ENCODE measurements around the gene TRAPPC5.

Gene TRAPPC5

GRCh38 chr19:7685546-7686445 lies 5.2 kb downstream of the TRAPPC5 start:
- Histone ChIP-seq H3K27me3 (ENCODE audit: control insufficient read depth in 1 of 2, insufficient read depth in 2 of 2, low read length in 2 of 2) (no peaks in the 10 kb centered on the region), H3K36me3 (ENCODE audit: control insufficient read depth in 1 of 2, insufficient read depth in 2 of 2, low read length in 2 of 2) (peaks cover 0 to 12% of the 10 kb centered on the region in 2 donors), H3K9me3 (ENCODE audit: control insufficient read depth in 1 of 2, low read length in 2 of 2) (no peaks in the 10 kb centered on the region), H3K9ac (ENCODE audit: low read depth in 1 of 2, low read length in 2 of 2) (no peak overlapping the region), H3K27ac (ENCODE audit: low read depth, low read length) (no peak overlapping the region), H3K4me3 (ENCODE audit: low read depth in 1 of 2, low read length in 2 of 2) (no peak overlapping the region), H3K4me1 (ENCODE audit: control insufficient read depth in 1 of 2, insufficient read depth in 2 of 2, low read length in 2 of 2) (peaks cover 0 to 9% of the 10 kb centered on the region in 2 donors)

- Histone ChIP-seq H3K36me3 (ENCODE audit: control insufficient read depth in 1 of 2, insufficient read depth in 2 of 2, low read length in 2 of 2) (peaks cover 0 to 12% of the 10 kb centered on the region in 2 donors), H3K9ac (ENCODE audit: low read depth in 1 of 2, low read length in 2 of 2) (no peak overlapping the region), H3K27me3 (ENCODE audit: control insufficient read depth in 1 of 2, insufficient read depth in 2 of 2, low read length in 2 of 2) (no peaks in the 10 kb centered on the region), H3K9me3 (ENCODE audit: control insufficient read depth in 1 of 2, low read length in 2 of 2) (no peaks in the 10 kb centered on the region), H3K4me3 (ENCODE audit: low read depth in 1 of 2, low read length in 2 of 2) (no peak overlapping the region), H3K4me1 (ENCODE audit: control insufficient read depth in 1 of 2, insufficient read depth in 2 of 2, low read length in 2 of 2) (no peaks in the 10 kb centered on the region), H3K27ac (ENCODE audit: low read depth, low read length) (no peak overlapping the region)
Measured at GRCh38 chr19:7687177-7687576, 6.5 kb downstream of the TRAPPC5 start.

GRCh38 chr19:7689165-7689564 lies 8.5 kb downstream of the TRAPPC5 start:
- Histone ChIP-seq H3K4me1 (ENCODE audit: control insufficient read depth in 1 of 2, insufficient read depth in 2 of 2, low read length in 2 of 2) (no peaks in the 10 kb centered on the region), H3K9ac (ENCODE audit: low read depth in 1 of 2, low read length in 2 of 2) (no peak overlapping the region), H3K9me3 (ENCODE audit: control insufficient read depth in 1 of 2, low read length in 2 of 2) (no peaks in the 10 kb centered on the region), H3K4me3 (ENCODE audit: low read depth in 1 of 2, low read length in 2 of 2) (no peak overlapping the region), H3K27ac (ENCODE audit: low read depth, low read length) (no peak overlapping the region), H3K36me3 (ENCODE audit: control insufficient read depth in 1 of 2, insufficient read depth in 2 of 2, low read length in 2 of 2) (no peaks in the 10 kb centered on the region), H3K27me3 (ENCODE audit: control insufficient read depth in 1 of 2, insufficient read depth in 2 of 2, low read length in 2 of 2) (no peaks in the 10 kb centered on the region)

GRCh38 chr19:7690779-7691258 lies 10.2 kb downstream of the TRAPPC5 start:
- Histone ChIP-seq H3K27ac (ENCODE audit: low read depth, low read length) (no peak overlapping the region), H3K4me1 (ENCODE audit: control insufficient read depth in 1 of 2, insufficient read depth in 2 of 2, low read length in 2 of 2) (no peaks in the 10 kb centered on the region), H3K36me3 (ENCODE audit: control insufficient read depth in 1 of 2, insufficient read depth in 2 of 2, low read length in 2 of 2) (no peaks in the 10 kb centered on the region), H3K9ac (ENCODE audit: low read depth in 1 of 2, low read length in 2 of 2) (no peak overlapping the region), H3K4me3 (ENCODE audit: low read depth in 1 of 2, low read length in 2 of 2) (no peak overlapping the region), H3K27me3 (ENCODE audit: control insufficient read depth in 1 of 2, insufficient read depth in 2 of 2, low read length in 2 of 2) (no peaks in the 10 kb centered on the region), H3K9me3 (ENCODE audit: control insufficient read depth in 1 of 2, low read length in 2 of 2) (no peaks in the 10 kb centered on the region)

- Histone ChIP-seq H3K9me3 (ENCODE audit: control insufficient read depth in 1 of 2, low read length in 2 of 2) (no peaks in the 10 kb centered on the region), H3K9ac (ENCODE audit: low read depth in 1 of 2, low read length in 2 of 2) (no peak overlapping the region), H3K4me1 (ENCODE audit: control insufficient read depth in 1 of 2, insufficient read depth in 2 of 2, low read length in 2 of 2) (no peaks in the 10 kb centered on the region), H3K36me3 (ENCODE audit: control insufficient read depth in 1 of 2, insufficient read depth in 2 of 2, low read length in 2 of 2) (no peaks in the 10 kb centered on the region), H3K27ac (ENCODE audit: low read depth, low read length) (no peak overlapping the region), H3K4me3 (ENCODE audit: low read depth in 1 of 2, low read length in 2 of 2) (no peak overlapping the region), H3K27me3 (ENCODE audit: control insufficient read depth in 1 of 2, insufficient read depth in 2 of 2, low read length in 2 of 2) (no peaks in the 10 kb centered on the region)
Measured at GRCh38 chr19:7691497-7691896, 10.9 kb downstream of the TRAPPC5 start.

- Histone ChIP-seq H3K4me3 (ENCODE audit: low read depth in 1 of 2, low read length in 2 of 2) (no peak overlapping the region), H3K4me1 (ENCODE audit: control insufficient read depth in 1 of 2, insufficient read depth in 2 of 2, low read length in 2 of 2) (no peaks in the 10 kb centered on the region), H3K36me3 (ENCODE audit: control insufficient read depth in 1 of 2, insufficient read depth in 2 of 2, low read length in 2 of 2) (no peaks in the 10 kb centered on the region), H3K27me3 (ENCODE audit: control insufficient read depth in 1 of 2, insufficient read depth in 2 of 2, low read length in 2 of 2) (no peaks in the 10 kb centered on the region), H3K9ac (ENCODE audit: low read depth in 1 of 2, low read length in 2 of 2) (no peak overlapping the region), H3K9me3 (ENCODE audit: control insufficient read depth in 1 of 2, low read length in 2 of 2) (no peaks in the 10 kb centered on the region), H3K27ac (ENCODE audit: low read depth, low read length) (no peak overlapping the region)
Measured at GRCh38 chr19:7692417-7693088, 11.9 kb downstream of the TRAPPC5 start.

GRCh38 chr19:7694499-7694898 lies 13.9 kb downstream of the TRAPPC5 start:
- H3K27ac ChIP-seq (ENCODE audit: low read depth, low read length), result no peak overlapping the region
- no peaks in the 10 kb centered on the region for H3K36me3 ChIP-seq (ENCODE audit: control insufficient read depth in 1 of 2, insufficient read depth in 2 of 2, low read length in 2 of 2)
- H3K9me3 ChIP-seq (ENCODE audit: control insufficient read depth in 1 of 2, low read length in 2 of 2), result no peaks in the 10 kb centered on the region

GRCh38 chr19:7697721-7698287 lies 17.2 kb downstream of the TRAPPC5 start:
- Histone ChIP-seq H3K4me3 (ENCODE audit: low read depth in 1 of 2, low read length in 2 of 2) (no peak overlapping the region), H3K27ac (ENCODE audit: low read depth, low read length) (no peak overlapping the region), H3K9ac (ENCODE audit: low read depth in 1 of 2, low read length in 2 of 2) (no peak overlapping the region), H3K27me3 (ENCODE audit: control insufficient read depth in 1 of 2, insufficient read depth in 2 of 2, low read length in 2 of 2) (peaks cover 4 to 7% of the 10 kb centered on the region in 2 donors), H3K9me3 (ENCODE audit: control insufficient read depth in 1 of 2, low read length in 2 of 2) (no peaks in the 10 kb centered on the region), H3K36me3 (ENCODE audit: control insufficient read depth in 1 of 2, insufficient read depth in 2 of 2, low read length in 2 of 2) (no peaks in the 10 kb centered on the region), H3K4me1 (ENCODE audit: control insufficient read depth in 1 of 2, insufficient read depth in 2 of 2, low read length in 2 of 2) (no peaks in the 10 kb centered on the region)

More at GRCh38 chr19:7694499-7694898, 13.9 kb downstream of the TRAPPC5 start:
- H3K27me3 ChIP-seq (ENCODE audit: control insufficient read depth in 1 of 2, insufficient read depth in 2 of 2, low read length in 2 of 2), result peaks cover 3 to 4% of the 10 kb centered on the region in 2 donors
- H3K4me1 ChIP-seq (ENCODE audit: control insufficient read depth in 1 of 2, insufficient read depth in 2 of 2, low read length in 2 of 2), result no peaks in the 10 kb centered on the region
- no peak overlapping the region for H3K4me3 ChIP-seq (ENCODE audit: low read depth in 1 of 2, low read length in 2 of 2)
- H3K9ac ChIP-seq (ENCODE audit: low read depth in 1 of 2, low read length in 2 of 2), result no peak overlapping the region

GRCh38 chr19:7698583-7698982 lies 17.9 kb downstream of the TRAPPC5 start:
- no peaks in the 10 kb centered on the region for H3K36me3 ChIP-seq (ENCODE audit: control insufficient read depth in 1 of 2, insufficient read depth in 2 of 2, low read length in 2 of 2)
- H3K27ac ChIP-seq (ENCODE audit: low read depth, low read length), result no peak overlapping the region
- H3K4me1 ChIP-seq (ENCODE audit: control insufficient read depth in 1 of 2, insufficient read depth in 2 of 2, low read length in 2 of 2), result no peaks in the 10 kb centered on the region
- H3K27me3 ChIP-seq (ENCODE audit: control insufficient read depth in 1 of 2, insufficient read depth in 2 of 2, low read length in 2 of 2), result peaks cover 4 to 7% of the 10 kb centered on the region in 2 donors
- H3K9ac ChIP-seq (ENCODE audit: low read depth in 1 of 2, low read length in 2 of 2), result no peak overlapping the region
- no peak overlapping the region for H3K4me3 ChIP-seq (ENCODE audit: low read depth in 1 of 2, low read length in 2 of 2)
- H3K9me3 ChIP-seq (ENCODE audit: control insufficient read depth in 1 of 2, low read length in 2 of 2), result no peaks in the 10 kb centered on the region

- Histone ChIP-seq H3K9me3 (ENCODE audit: control insufficient read depth in 1 of 2, low read length in 2 of 2) (no peaks in the 10 kb centered on the region), H3K27ac (ENCODE audit: low read depth, low read length) (no peak overlapping the region), H3K27me3 (ENCODE audit: control insufficient read depth in 1 of 2, insufficient read depth in 2 of 2, low read length in 2 of 2) (peaks cover 4 to 7% of the 10 kb centered on the region in 2 donors), H3K36me3 (ENCODE audit: control insufficient read depth in 1 of 2, insufficient read depth in 2 of 2, low read length in 2 of 2) (no peaks in the 10 kb centered on the region), H3K9ac (ENCODE audit: low read depth in 1 of 2, low read length in 2 of 2) (no peak overlapping the region), H3K4me3 (ENCODE audit: low read depth in 1 of 2, low read length in 2 of 2) (no peak overlapping the region), H3K4me1 (ENCODE audit: control insufficient read depth in 1 of 2, insufficient read depth in 2 of 2, low read length in 2 of 2) (no peaks in the 10 kb centered on the region)
Measured at GRCh38 chr19:7699003-7699402, 18.4 kb downstream of the TRAPPC5 start.
